Left ventricle myocardium inferior (tissue), 1 donor: ENCODE results near the gene LRIT1. TPM values are rescaled to one million over a fixed set of nuclear protein-coding genes. Genes with fewer than 3 reads are reported as not detected.
A peak's percentile ranks its signal among the peaks of the same experiment; 100 is the strongest.

Experiments
- DNase-seq: peaks from one replicate; pipeline ENCODE4 v3.0.0-alpha.2; 2020
- H3K27ac ChIP-seq: fragments of 200-600 bp; replicated peaks from 2 replicates; pipeline ENCODE4 v1.8.0; 2021
- H3K27me3 ChIP-seq: fragments of 200-600 bp; 2 replicates; pipeline ENCODE4 v1.8.0; 2021; ENCODE audit warnings: low read depth
- H3K36me3 ChIP-seq: fragments of 200-600 bp; 2 replicates; pipeline ENCODE4 v1.8.0; 2021
- H3K4me1 ChIP-seq: fragments of 200-600 bp; 2 replicates; pipeline ENCODE4 v1.8.0; 2021
- H3K4me3 ChIP-seq: fragments of 200-600 bp; 2 replicates; pipeline ENCODE4 v1.8.0; 2021; ENCODE audit warnings: mild to moderate bottlenecking, moderate library complexity
- H3K9me3 ChIP-seq: fragments of 200-600 bp; replicated peaks from 2 replicates; pipeline ENCODE4 v1.8.0; 2021
- CTCF ChIP-seq: fragments of 200-600 bp; IDR thresholded peaks from 2 replicates; pipeline ENCODE4 v1.8.0; 2021; ENCODE audit warnings: antibody characterized with exemption, mild to moderate bottlenecking, borderline replicate concordance
- intact Hi-C: fragments of 100-400 bp; cut with micrococcal nuclease; formaldehyde crosslinking; loops from one replicate; pipeline ENCODE4 v1.11.0; 2022
- total RNA-seq: library from RNA; stranded (reverse); fragmentation: NEBNext Ultra II Directional; extraction: Animal tissue kit (Norgen Biotek cat#: 25700); gene quantifications from one replicate; pipeline ENCODE4 v1.2.1, GENCODE V29; 2021
- donor health status: DM: no; HTN: yes; CAD: no; lungs with severe emphysema.

Gene LRIT1
- total RNA-seq, 1 donor from 2014 or later: not detected

DNA sequence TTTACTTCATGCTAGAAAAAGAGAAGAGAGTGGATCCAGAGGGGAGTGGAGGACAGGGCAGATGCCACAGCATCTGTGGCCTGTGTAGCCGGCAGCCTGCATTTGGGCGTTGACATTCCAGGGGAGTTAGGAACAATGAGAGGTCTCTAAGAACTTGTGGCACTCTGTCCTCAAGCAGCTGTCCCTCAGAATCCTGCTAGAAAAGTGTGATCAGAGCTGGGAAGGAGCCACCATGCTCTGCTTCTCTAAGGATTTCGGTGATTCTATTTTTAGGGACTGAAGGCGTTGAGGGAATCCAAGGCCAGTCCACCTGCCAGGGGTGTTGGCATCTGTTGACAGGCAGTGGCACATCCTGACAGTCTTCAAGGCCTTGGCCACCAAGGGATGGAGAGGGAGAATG is 23.6 kb downstream of the LRIT1 start:
- no peak for DNase-seq
- Histone ChIP-seq H3K4me1 (no peaks in the 10 kb centered on the region), H3K4me3 (no peak overlapping the region), H3K9me3 (no peaks in the 10 kb centered on the region), H3K27me3 (peaks cover 38% of the 10 kb centered on the region), H3K27ac (no peak overlapping the region), H3K36me3 (no peaks in the 10 kb centered on the region)
- TF ChIP-seq CTCF: no peak
- intact Hi-C loops: no loop called here

- intact Hi-C loops: no loop called here
- Histone ChIP-seq H3K4me3 (no peak overlapping the region), H3K36me3 (no peaks in the 10 kb centered on the region), H3K9me3 (no peaks in the 10 kb centered on the region), H3K4me1 (no peaks in the 10 kb centered on the region), H3K27me3 (peaks cover 32% of the 10 kb centered on the region), H3K27ac (no peak overlapping the region)
- TF ChIP-seq CTCF: no peak
- DNase-seq: no peak
Observed at GRCh38 chr10:84216834-84217233, 24.5 kb downstream of the LRIT1 start.

DNA sequence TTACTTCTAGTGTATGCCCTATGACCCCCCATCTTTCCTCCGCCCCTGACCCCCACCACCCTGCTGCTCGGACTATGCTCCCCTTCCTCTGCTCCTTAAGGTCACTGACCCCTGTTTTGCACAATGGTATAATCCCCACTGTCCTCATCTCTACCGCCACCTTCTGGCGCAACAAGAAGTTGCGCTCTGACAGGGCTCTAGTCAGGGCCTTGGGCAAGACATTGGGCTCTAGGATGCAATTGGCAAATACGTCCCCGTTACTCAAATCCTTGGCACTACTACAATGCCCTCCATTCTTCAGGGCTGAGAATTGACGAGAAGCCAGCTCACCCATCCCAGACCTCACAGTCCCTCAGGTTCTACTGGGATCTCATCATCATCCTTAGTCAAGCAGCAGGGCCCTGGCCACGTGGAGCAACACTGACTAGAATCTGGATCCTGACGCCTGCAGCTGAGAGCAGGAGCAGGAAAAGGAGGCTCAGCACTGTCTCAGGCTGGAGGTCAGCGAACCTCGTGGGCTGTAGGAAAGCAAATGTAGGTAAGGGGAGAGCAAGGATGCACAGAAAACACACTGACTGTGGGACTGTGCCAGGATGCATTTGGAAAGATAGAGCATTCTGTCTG is 26.6 kb downstream of the LRIT1 start:
- H3K27ac ChIP-seq: no peak overlapping the region
- DNase-seq: no peak
- TF ChIP-seq CTCF: peak; percentile 28
- H3K36me3 ChIP-seq: no peaks in the 10 kb centered on the region
- no peak overlapping the region for H3K4me3 ChIP-seq
- H3K9me3 ChIP-seq: no peaks in the 10 kb centered on the region
- H3K4me1 ChIP-seq: no peaks in the 10 kb centered on the region
- intact Hi-C loops: no loop called here
- H3K27me3 ChIP-seq: peaks cover 32% of the 10 kb centered on the region

- H3K36me3 ChIP-seq: no peaks in the 10 kb centered on the region
- H3K4me3 ChIP-seq: no peak overlapping the region
- H3K27me3 ChIP-seq: peaks cover 32% of the 10 kb centered on the region
- H3K9me3 ChIP-seq: no peaks in the 10 kb centered on the region
- TF ChIP-seq CTCF: no peak
- no peak overlapping the region for H3K27ac ChIP-seq
- no peak for DNase-seq
- intact Hi-C loops: no loop called here
- no peaks in the 10 kb centered on the region for H3K4me1 ChIP-seq
Observed at GRCh38 chr10:84214046-84214572, 27.2 kb downstream of the LRIT1 start.

GRCh38 chr10:84213076-84213475 is 28.3 kb downstream of the LRIT1 start:
- TF ChIP-seq CTCF: no peak
- Histone ChIP-seq H3K27me3 (peaks cover 39% of the 10 kb centered on the region), H3K9me3 (no peaks in the 10 kb centered on the region), H3K27ac (no peak overlapping the region), H3K4me3 (no peak overlapping the region), H3K4me1 (no peaks in the 10 kb centered on the region), H3K36me3 (no peaks in the 10 kb centered on the region)
- intact Hi-C loops: no loop called here
- DNase-seq: no peak
